GM23338 (cell line): Measurements from ENCODE around the gene FAM163A. TPM values are rescaled to one million over a fixed set of nuclear protein-coding genes. Genes with fewer than 3 reads are reported as not detected.

Experiments used
- ATAC-seq: fragments of 200-7000 bp; cut with Tn5 transposase; 3 replicates; pipeline ENCODE4 v1.9.1; 2020
- DNase-seq: peaks from one replicate; pipeline ENCODE4 v3.0.0-alpha.2; 2015; ENCODE audit warnings: low spot score
- H2AFZ ChIP-seq: fragments of 200-600 bp; sonication (generic); 2 replicates; pipeline ENCODE4 v1.8.0; 2016; ENCODE audit warnings: antibody characterized with exemption, mild to moderate bottlenecking, moderate library complexity
- H3F3A ChIP-seq: fragments of 200-600 bp; sonication (generic); replicated peaks from 2 replicates; pipeline ENCODE4 v1.8.0; 2017; ENCODE audit warnings: antibody characterized with exemption, mixed run types, low read depth
- H3K27ac ChIP-seq: fragments of 200-600 bp; sonication (generic); 2 replicates; pipeline ENCODE4 v1.6.1; 2016; ENCODE audit warnings: low read depth
- H3K27me3 ChIP-seq: fragments of 200-600 bp; sonication (generic); 2 replicates; pipeline ENCODE4 v1.8.0; 2016; ENCODE audit warnings: mild to moderate bottlenecking, mixed run types, moderate library complexity; ENCODE audit not compliant: insufficient read depth
- H3K36me3 ChIP-seq: fragments of 200-600 bp; sonication (generic); 2 replicates; pipeline ENCODE4 v1.8.0; 2016; ENCODE audit warnings: mild to moderate bottlenecking; ENCODE audit not compliant: insufficient read depth
- H3K4me1 ChIP-seq: fragments of 200-600 bp; sonication (generic); 2 replicates; pipeline ENCODE4 v1.8.0; 2016; ENCODE audit warnings: mild to moderate bottlenecking, moderate library complexity; ENCODE audit not compliant: insufficient read depth
- H3K4me2 ChIP-seq: fragments of 200-600 bp; sonication (generic); 2 replicates; pipeline ENCODE4 v1.7.1; 2017; ENCODE audit warnings: mixed run types
- H3K4me3 ChIP-seq: fragments of 200-600 bp; sonication (generic); 2 replicates; pipeline ENCODE4 v1.6.1; 2016; ENCODE audit warnings: mixed run types
- H3K79me2 ChIP-seq: fragments of 200-600 bp; sonication (generic); replicated peaks from 2 replicates; pipeline ENCODE4 v1.8.0; 2017; ENCODE audit warnings: mild to moderate bottlenecking; ENCODE audit not compliant: insufficient read depth
- H3K9me2 ChIP-seq: fragments of 200-600 bp; sonication (generic); 2 replicates; pipeline ENCODE4 v1.8.0; 2017; ENCODE audit not compliant: insufficient read depth
- H4K20me1 ChIP-seq: fragments of 200-600 bp; sonication (generic); replicated peaks from 2 replicates; pipeline ENCODE4 v1.8.0; 2017; ENCODE audit warnings: mild to moderate bottlenecking; ENCODE audit not compliant: insufficient read depth
- H3K27ac Mint-ChIP-seq: 2 replicates; pipeline ENCODE4 v1.8.0; 2020; ENCODE audit warnings: inconsistent platforms, mild to moderate bottlenecking, moderate library complexity, mixed read lengths
- H3K27me3 Mint-ChIP-seq: 3 replicates; pipeline ENCODE4 v1.8.0; 2022; ENCODE audit warnings: low read depth, mild to moderate bottlenecking, moderate library complexity, mixed read lengths, inconsistent platforms; ENCODE audit not compliant: insufficient read depth, poor library complexity
- H3K36me3 Mint-ChIP-seq: 3 replicates; pipeline ENCODE4 v1.8.0; 2021; ENCODE audit warnings: low read depth, mild to moderate bottlenecking, inconsistent platforms, moderate library complexity, mixed read lengths
- H3K4me1 Mint-ChIP-seq: 3 replicates; pipeline ENCODE4 v1.8.0; 2020; ENCODE audit warnings: mild to moderate bottlenecking, inconsistent platforms, mixed read lengths
- H3K4me3 Mint-ChIP-seq: 3 replicates; pipeline ENCODE4 v1.8.0; 2021; ENCODE audit warnings: moderate library complexity, mild to moderate bottlenecking, inconsistent platforms, mixed read lengths
- H3K9me3 Mint-ChIP-seq: 3 replicates; pipeline ENCODE4 v1.8.0; 2020; ENCODE audit warnings: moderate library complexity, mild to moderate bottlenecking, inconsistent platforms, mixed read lengths
- CREB1 ChIP-seq: fragments of 250-450 bp; sonication (Bioruptor Pico); IDR thresholded peaks from 2 replicates; pipeline ENCODE4 v1.5.0; 2020; ENCODE audit warnings: low read depth, mild to moderate bottlenecking, moderate library complexity
- EZH2 ChIP-seq: fragments of 200-600 bp; sonication (generic); IDR thresholded peaks from one replicate; pipeline ENCODE4 v1.8.0; 2017; ENCODE audit warnings: antibody characterized with exemption, mild to moderate bottlenecking, low read depth; ENCODE audit not compliant: unreplicated experiment
- EZH2phosphoT487 ChIP-seq: fragments of 200-600 bp; sonication (generic); IDR thresholded peaks from one replicate; pipeline ENCODE4 v1.8.1; 2018; ENCODE audit warnings: antibody characterized with exemption; ENCODE audit not compliant: unreplicated experiment
- JUNB ChIP-seq: IDR thresholded peaks from one replicate; pipeline ENCODE4 v1.6.1; 2016; ENCODE audit warnings: antibody characterized with exemption; ENCODE audit not compliant: unreplicated experiment
- NANOG ChIP-seq: IDR thresholded peaks from 2 replicates; pipeline ENCODE4 v1.6.1; 2016; ENCODE audit warnings: antibody characterized with exemption, borderline replicate concordance
- POLR2AphosphoS5 ChIP-seq: IDR thresholded peaks from 2 replicates; pipeline ENCODE4 v1.6.1; 2016; ENCODE audit warnings: antibody characterized with exemption, low read depth
- ZNF114 ChIP-seq: fragments of 250-450 bp; sonication (Bioruptor Pico); IDR thresholded peaks from 2 replicates; pipeline ENCODE4 v1.5.0; 2020; ENCODE audit warnings: mild to moderate bottlenecking, moderate library complexity
- ZNF331 ChIP-seq: fragments of 250-450 bp; sonication (Bioruptor Pico); IDR thresholded peaks from 2 replicates; pipeline ENCODE4 v1.5.0; 2020; ENCODE audit warnings: low read depth, mild to moderate bottlenecking, moderate library complexity
- polyA plus RNA-seq: library from polyadenylated mRNA; unstranded; fragments of >200 nt; fragmentation: Nextera tagmentation; extraction: Ambion mirVana; gene quantifications from 2 replicates; pipeline ENCODE4 v1.2.1, GENCODE V29; 2016
- total RNA-seq: library from RNA; depleted of rRNA; stranded (reverse); fragments of >200 nt; shearing (Covaris generic); gene quantifications from 2 replicates; pipeline ENCODE4 v1.2.3, GENCODE V29; 2014
- TF ChIP-seq, protein P1 (sequence below): IDR thresholded peaks from 2 replicates; pipeline ENCODE4 v1.6.1; 2016; ENCODE audit warnings: antibody characterized with exemption
- TF ChIP-seq, protein P2 (sequence below): fragments of 250-450 bp; sonication (Bioruptor Pico); IDR thresholded peaks from 2 replicates; pipeline ENCODE4 v1.5.0; 2020; ENCODE audit warnings: mild to moderate bottlenecking, moderate library complexity
- TF ChIP-seq, protein P3 (sequence below), 2 experiments: fragments of 200-600 bp in 1 of 2; sonication (generic) in 1 of 2; conservative IDR thresholded peaks; 2 replicates each; pipeline versions ENCODE4 v1.5.1 to v1.6.1; 2016 to 2017; ENCODE audit warnings: antibody characterized with exemption in 2 of 2, low read depth in 2 of 2, mild to moderate bottlenecking in 2 of 2, moderate library complexity in 1 of 2

The FAM163A gene
- total and polyA plus RNA-seq, 2 experiments from 2014 or later = not detected

DNA sequence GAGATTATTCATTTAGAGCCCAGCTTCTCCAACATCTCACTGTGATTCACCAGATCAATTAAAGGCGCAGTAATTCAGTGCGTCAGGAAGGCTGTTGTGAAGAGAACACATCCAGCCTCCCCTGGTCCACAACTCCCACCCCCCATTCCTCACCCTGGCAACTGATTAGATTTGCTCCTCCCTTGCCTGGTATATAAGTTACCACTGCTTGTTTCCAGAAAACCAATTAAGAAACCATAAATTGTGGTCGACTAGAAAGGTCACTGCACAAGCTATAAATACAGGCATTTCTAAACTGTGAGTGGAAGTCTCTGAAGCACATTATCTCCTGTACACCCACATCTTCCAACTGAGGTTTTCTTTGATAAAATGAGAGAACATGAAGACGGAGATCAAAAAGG is 41.9 kb downstream of the FAM163A start:
- no peaks in the 10 kb centered on the region for H3K79me2 ChIP-seq
- no peak overlapping the region for H3K4me2 ChIP-seq
- Mint-ChIP-seq H3K4me1 (peaks cover 22% of the 10 kb centered on the region), H3K4me3 (no peak overlapping the region), H3K27ac (no peak overlapping the region), H3K27me3 (peaks cover 10% of the 10 kb centered on the region), H3K9me3 (no peaks in the 10 kb centered on the region), H3K36me3 (no peaks in the 10 kb centered on the region)
- DNase-seq (no peak), ATAC-seq (no peak)
- H3F3A ChIP-seq = no peaks in the 10 kb centered on the region
- H3K4me1 ChIP-seq = peaks cover 18% of the 10 kb centered on the region
- H3K4me3 ChIP-seq = no peak overlapping the region
- H2AFZ ChIP-seq = no peak overlapping the region
- H3K27me3 ChIP-seq = no peaks in the 10 kb centered on the region
- H3K36me3 ChIP-seq = no peaks in the 10 kb centered on the region
- TF ChIP-seq EZH2phosphoT487 (no peak), ZNF331 (no peak)
- H3K9me2 ChIP-seq = no peaks in the 10 kb centered on the region
- no peaks in the 10 kb centered on the region for H4K20me1 ChIP-seq
- no peak overlapping the region for H3K27ac ChIP-seq

DNA sequence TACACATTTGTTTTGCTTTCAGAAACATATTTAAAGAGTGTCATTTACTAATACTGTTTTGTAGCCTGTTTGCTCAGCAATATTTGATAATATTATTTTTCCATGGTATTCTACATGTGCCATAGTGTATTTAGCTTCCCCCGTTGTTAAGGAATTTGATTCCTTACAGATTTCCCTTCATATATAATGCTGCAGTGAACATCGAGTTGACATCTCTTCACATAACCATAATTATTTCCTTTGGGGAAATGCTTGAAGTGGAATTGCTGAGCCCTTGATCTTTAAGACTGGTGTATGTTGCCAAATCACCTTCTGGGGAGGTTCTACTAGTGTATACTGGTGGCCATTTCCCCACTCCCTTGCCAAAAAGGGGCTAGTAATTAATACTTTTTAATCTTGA is 42.6 kb downstream of the FAM163A start:
- no peaks in the 10 kb centered on the region for H3K9me2 ChIP-seq
- H3K27ac ChIP-seq = no peak overlapping the region
- no peaks in the 10 kb centered on the region for H3K36me3 ChIP-seq
- Mint-ChIP-seq H3K27me3 (peaks cover 10% of the 10 kb centered on the region), H3K4me3 (no peak overlapping the region), H3K4me1 (peaks cover 22% of the 10 kb centered on the region), H3K27ac (no peak overlapping the region), H3K9me3 (no peaks in the 10 kb centered on the region), H3K36me3 (no peaks in the 10 kb centered on the region)
- no peak overlapping the region for H3K4me3 ChIP-seq
- ATAC-seq = no peak
- H3K4me1 ChIP-seq = peaks cover 18% of the 10 kb centered on the region
- H3K4me2 ChIP-seq = no peak overlapping the region
- H2AFZ ChIP-seq = no peak overlapping the region
- H3K79me2 ChIP-seq = no peaks in the 10 kb centered on the region
- no peak for DNase-seq
- no peaks in the 10 kb centered on the region for H3F3A ChIP-seq
- H3K27me3 ChIP-seq = no peaks in the 10 kb centered on the region
- H4K20me1 ChIP-seq = no peaks in the 10 kb centered on the region
- TF ChIP-seq EZH2 = no peak
- TF ChIP-seq ZNF331 = no peak
- TF ChIP-seq JUNB = no peak
- TF ChIP-seq, protein P1, sequence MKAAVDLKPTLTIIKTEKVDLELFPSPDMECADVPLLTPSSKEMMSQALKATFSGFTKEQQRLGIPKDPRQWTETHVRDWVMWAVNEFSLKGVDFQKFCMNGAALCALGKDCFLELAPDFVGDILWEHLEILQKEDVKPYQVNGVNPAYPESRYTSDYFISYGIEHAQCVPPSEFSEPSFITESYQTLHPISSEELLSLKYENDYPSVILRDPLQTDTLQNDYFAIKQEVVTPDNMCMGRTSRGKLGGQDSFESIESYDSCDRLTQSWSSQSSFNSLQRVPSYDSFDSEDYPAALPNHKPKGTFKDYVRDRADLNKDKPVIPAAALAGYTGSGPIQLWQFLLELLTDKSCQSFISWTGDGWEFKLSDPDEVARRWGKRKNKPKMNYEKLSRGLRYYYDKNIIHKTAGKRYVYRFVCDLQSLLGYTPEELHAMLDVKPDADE = no peak
- TF ChIP-seq, protein P2, sequence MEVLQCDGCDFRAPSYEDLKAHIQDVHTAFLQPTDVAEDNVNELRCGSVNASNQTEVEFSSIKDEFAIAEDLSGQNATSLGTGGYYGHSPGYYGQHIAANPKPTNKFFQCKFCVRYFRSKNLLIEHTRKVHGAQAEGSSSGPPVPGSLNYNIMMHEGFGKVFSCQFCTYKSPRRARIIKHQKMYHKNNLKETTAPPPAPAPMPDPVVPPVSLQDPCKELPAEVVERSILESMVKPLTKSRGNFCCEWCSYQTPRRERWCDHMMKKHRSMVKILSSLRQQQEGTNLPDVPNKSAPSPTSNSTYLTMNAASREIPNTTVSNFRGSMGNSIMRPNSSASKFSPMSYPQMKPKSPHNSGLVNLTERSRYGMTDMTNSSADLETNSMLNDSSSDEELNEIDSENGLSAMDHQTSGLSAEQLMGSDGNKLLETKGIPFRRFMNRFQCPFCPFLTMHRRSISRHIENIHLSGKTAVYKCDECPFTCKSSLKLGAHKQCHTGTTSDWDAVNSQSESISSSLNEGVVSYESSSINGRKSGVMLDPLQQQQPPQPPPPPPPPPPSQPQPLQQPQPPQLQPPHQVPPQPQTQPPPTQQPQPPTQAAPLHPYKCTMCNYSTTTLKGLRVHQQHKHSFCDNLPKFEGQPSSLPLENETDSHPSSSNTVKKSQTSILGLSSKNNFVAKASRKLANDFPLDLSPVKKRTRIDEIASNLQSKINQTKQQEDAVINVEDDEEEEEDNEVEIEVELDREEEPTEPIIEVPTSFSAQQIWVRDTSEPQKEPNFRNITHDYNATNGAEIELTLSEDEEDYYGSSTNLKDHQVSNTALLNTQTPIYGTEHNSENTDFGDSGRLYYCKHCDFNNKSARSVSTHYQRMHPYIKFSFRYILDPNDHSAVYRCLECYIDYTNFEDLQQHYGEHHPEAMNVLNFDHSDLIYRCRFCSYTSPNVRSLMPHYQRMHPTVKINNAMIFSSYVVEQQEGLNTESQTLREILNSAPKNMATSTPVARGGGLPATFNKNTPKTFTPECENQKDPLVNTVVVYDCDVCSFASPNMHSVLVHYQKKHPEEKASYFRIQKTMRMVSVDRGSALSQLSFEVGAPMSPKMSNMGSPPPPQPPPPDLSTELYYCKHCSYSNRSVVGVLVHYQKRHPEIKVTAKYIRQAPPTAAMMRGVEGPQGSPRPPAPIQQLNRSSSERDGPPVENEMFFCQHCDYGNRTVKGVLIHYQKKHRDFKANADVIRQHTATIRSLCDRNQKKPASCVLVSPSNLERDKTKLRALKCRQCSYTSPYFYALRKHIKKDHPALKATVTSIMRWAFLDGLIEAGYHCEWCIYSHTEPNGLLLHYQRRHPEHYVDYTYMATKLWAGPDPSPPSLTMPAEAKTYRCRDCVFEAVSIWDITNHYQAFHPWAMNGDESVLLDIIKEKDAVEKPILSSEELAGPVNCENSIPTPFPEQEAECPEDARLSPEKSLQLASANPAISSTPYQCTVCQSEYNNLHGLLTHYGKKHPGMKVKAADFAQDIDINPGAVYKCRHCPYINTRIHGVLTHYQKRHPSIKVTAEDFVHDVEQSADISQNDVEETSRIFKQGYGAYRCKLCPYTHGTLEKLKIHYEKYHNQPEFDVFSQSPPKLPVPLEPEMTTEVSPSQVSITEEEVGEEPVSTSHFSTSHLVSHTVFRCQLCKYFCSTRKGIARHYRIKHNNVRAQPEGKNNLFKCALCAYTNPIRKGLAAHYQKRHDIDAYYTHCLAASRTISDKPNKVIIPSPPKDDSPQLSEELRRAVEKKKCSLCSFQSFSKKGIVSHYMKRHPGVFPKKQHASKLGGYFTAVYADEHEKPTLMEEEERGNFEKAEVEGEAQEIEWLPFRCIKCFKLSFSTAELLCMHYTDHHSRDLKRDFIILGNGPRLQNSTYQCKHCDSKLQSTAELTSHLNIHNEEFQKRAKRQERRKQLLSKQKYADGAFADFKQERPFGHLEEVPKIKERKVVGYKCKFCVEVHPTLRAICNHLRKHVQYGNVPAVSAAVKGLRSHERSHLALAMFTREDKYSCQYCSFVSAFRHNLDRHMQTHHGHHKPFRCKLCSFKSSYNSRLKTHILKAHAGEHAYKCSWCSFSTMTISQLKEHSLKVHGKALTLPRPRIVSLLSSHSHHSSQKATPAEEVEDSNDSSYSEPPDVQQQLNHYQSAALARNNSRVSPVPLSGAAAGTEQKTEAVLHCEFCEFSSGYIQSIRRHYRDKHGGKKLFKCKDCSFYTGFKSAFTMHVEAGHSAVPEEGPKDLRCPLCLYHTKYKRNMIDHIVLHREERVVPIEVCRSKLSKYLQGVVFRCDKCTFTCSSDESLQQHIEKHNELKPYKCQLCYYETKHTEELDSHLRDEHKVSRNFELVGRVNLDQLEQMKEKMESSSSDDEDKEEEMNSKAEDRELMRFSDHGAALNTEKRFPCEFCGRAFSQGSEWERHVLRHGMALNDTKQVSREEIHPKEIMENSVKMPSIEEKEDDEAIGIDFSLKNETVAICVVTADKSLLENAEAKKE (CRISPR knock-in tag) = no peak
- no peak for TF ChIP-seq CREB1 (CRISPR knock-in tag)
- no peak for TF ChIP-seq POLR2AphosphoS5
- TF ChIP-seq ZNF114 (CRISPR knock-in tag) = no peak
- TF ChIP-seq NANOG = no peak
- TF ChIP-seq, protein P3, sequence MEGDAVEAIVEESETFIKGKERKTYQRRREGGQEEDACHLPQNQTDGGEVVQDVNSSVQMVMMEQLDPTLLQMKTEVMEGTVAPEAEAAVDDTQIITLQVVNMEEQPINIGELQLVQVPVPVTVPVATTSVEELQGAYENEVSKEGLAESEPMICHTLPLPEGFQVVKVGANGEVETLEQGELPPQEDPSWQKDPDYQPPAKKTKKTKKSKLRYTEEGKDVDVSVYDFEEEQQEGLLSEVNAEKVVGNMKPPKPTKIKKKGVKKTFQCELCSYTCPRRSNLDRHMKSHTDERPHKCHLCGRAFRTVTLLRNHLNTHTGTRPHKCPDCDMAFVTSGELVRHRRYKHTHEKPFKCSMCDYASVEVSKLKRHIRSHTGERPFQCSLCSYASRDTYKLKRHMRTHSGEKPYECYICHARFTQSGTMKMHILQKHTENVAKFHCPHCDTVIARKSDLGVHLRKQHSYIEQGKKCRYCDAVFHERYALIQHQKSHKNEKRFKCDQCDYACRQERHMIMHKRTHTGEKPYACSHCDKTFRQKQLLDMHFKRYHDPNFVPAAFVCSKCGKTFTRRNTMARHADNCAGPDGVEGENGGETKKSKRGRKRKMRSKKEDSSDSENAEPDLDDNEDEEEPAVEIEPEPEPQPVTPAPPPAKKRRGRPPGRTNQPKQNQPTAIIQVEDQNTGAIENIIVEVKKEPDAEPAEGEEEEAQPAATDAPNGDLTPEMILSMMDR (conservative IDR thresholded peaks at IDR 0.05; ENCODE audit: low read depth in 2 of 2) = no peak
